Kidney (tissue), 14 donors: Measurements from ENCODE around the gene LBX2. TPM values are rescaled to one million over a fixed set of nuclear protein-coding genes. Genes with fewer than 3 reads are reported as not detected.

Experiments
- DNase-seq, 5 donors: peaks; one replicate each; pipeline ENCODE4 v3.0.0-alpha.2; 2013 to 2020
- FAIRE-seq: peaks from 2 replicates; lab custom pipeline; 2012; peaks lifted over from hg19 to GRCh38; lab: Jason Lieb, UNC
- H3K27ac ChIP-seq, 2 donors: one replicate each; pipeline ENCODE4 v1.7.0; 2013; ENCODE audit warnings: low read depth in 2 of 2, low read length in 2 of 2, inconsistent platforms in 1 of 2
- H3K27me3 ChIP-seq: one replicate; pipeline ENCODE4 v1.7.1; 2013; ENCODE audit warnings: low read length, inconsistent platforms; ENCODE audit not compliant: control insufficient read depth, insufficient read depth
- H3K36me3 ChIP-seq, 3 donors: one replicate each; pipeline versions ENCODE4 v1.7.0 to v1.7.1; 2013; ENCODE audit warnings: low read length in 3 of 3, control low read depth in 1 of 3, inconsistent platforms in 1 of 3; ENCODE audit not compliant: insufficient read depth in 3 of 3, control insufficient read depth in 2 of 3
- H3K4me1 ChIP-seq, 3 donors: one replicate each; pipeline versions ENCODE4 v1.7.0 to v1.7.1; 2013; ENCODE audit warnings: low read length in 3 of 3, inconsistent platforms in 1 of 3, low read depth in 1 of 3; ENCODE audit not compliant: control insufficient read depth in 2 of 3, insufficient read depth in 2 of 3
- H3K4me3 ChIP-seq, 3 donors: one replicate each; pipeline versions ENCODE4 v1.7.0 to v1.8.1; 2013; ENCODE audit warnings: low read length in 3 of 3, control low read depth in 1 of 3, inconsistent platforms in 1 of 3
- H3K9ac ChIP-seq, 3 donors: one replicate each; pipeline versions ENCODE4 v1.7.0 to v1.7.1; 2013; ENCODE audit warnings: low read length in 3 of 3, control low read depth in 1 of 3, inconsistent platforms in 1 of 3
- H3K9me3 ChIP-seq, 3 donors: one replicate each; pipeline versions ENCODE4 v1.7.0 to v1.7.1; 2013; ENCODE audit warnings: low read length in 3 of 3, control low read depth in 1 of 3, inconsistent platforms in 1 of 3; ENCODE audit not compliant: control insufficient read depth in 2 of 3, insufficient read depth in 1 of 3
- CTCF ChIP-seq: IDR thresholded peaks from 3 replicates; pipeline ENCODE4 v1.5.1; 2012; ENCODE audit warnings: mild to moderate bottlenecking, moderate library complexity, borderline replicate concordance; ENCODE audit not compliant: insufficient read depth; ENCODE audit errors: extremely low read depth
- intact Hi-C: fragments of 100-400 bp; cut with DNase I; formaldehyde crosslinking; loops from one replicate; pipeline ENCODE4 v1.11.1; 2022
- polyA plus RNA-seq: library from polyadenylated mRNA; stranded (reverse); fragments of 350-450 nt; fragmentation: Illumina TruSeq; extraction: RNeasy Lipid Tissue Mini Kit (QIAGEN cat#74804); gene quantifications from one replicate; pipeline ENCODE4 v1.2.3, GENCODE V29; 2014; ENCODE audit warnings: low read depth, low replicate concordance; ENCODE audit not compliant: insufficient read depth
- total RNA-seq: library from RNA; stranded (reverse); fragmentation: NEBNext Ultra II Directional; extraction: Animal tissue kit (Norgen Biotek cat#: 25700); gene quantifications from one replicate; pipeline ENCODE4 v1.2.1, GENCODE V29; 2021
- donor health status: control.
- donor health status: control.
- donor health status: control.
- donor health status: control.
- donor health status: control.
- donor health status: DM: yes; HTN: yes; CAD: no.
- donor health status: Normal renal cell carcinoma (clear cell type).

LBX2 gene
- total and polyA plus RNA-seq, 2 donors from 2014 or later: 1.5 to 2.5 TPM

DNA sequence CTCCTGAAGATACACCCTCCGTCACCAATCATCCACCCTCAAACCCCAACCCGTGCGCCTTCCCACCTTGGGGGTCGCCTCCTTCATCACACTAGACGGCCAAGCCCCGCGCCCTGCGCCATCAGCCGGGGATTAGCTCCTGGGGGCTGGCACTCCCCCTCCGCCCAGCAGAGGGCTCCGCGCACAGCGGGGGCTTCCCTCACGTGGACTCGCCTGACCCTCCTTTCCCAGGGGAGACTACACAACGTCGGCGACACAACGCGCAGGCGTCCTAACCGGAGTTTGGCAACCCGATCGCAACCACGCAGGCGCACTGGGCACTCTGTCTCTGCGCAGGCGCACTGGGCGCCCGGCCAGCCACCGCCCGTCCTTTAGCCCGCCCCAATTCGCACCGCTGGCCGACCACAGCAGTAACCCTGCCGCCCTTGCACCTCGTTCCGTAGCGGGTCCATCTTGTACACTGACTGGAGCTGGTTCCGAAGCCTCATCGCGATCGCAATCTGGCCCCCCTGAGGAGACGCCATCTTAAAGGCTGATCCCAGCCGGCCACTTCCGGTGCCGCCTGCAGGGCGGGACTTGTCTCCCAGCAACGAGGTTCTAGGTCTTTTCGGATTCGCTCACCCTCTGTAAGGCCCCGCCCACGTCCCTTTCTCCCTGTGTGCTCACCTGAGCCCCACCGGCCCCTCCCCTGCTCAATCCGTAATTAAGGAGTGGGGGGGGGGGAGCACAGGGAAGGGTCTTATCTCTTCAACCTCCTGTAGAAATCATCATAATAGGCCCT is 7.9 kb upstream of the LBX2 start, which contains the start of gene PCGF1:
PCGF1 (minus strand) TSS at position 551 of the 781 bp plus-strand sequence; CDS start at position 524, 27 bp downstream.
- DNase-seq (peak; percentile 99 to 100 (median 100)), FAIRE-seq (no peak)
- Histone ChIP-seq H3K9me3 (no peaks in the 10 kb centered on the region), H3K27me3 (peaks cover 33% of the 10 kb centered on the region), H3K4me1 (peaks cover 0 to 19% (median 12%) of the 10 kb centered on the region in 3 donors), H3K27ac (peak within 1 kb of the TSS; percentile 100), H3K36me3 (peaks cover 3 to 17% (median 8%) of the 10 kb centered on the region in 3 donors), H3K9ac (peak within 1 kb of the TSS; percentile 90 to 99 (median 97)), H3K4me3 (peak within 1 kb of the TSS; percentile 87 to 98 (median 96))
- TF ChIP-seq CTCF: peak; percentile 24
- intact Hi-C loops: no loop called here

GRCh38 chr2:74505448-74506246 is 6.2 kb upstream of the LBX2 start:
- FAIRE-seq (no peak), DNase-seq (no peak)
- Histone ChIP-seq H3K9me3 (no peaks in the 10 kb centered on the region), H3K4me3 (peak overlapping the region in 1 of 3 donors; percentile 8), H3K36me3 (peaks cover 3 to 17% (median 8%) of the 10 kb centered on the region in 3 donors), H3K27ac (no peak overlapping the region), H3K9ac (no peak overlapping the region), H3K27me3 (peaks cover 20% of the 10 kb centered on the region), H3K4me1 (peaks cover 0 to 19% (median 12%) of the 10 kb centered on the region in 3 donors)
- no peak for TF ChIP-seq CTCF
- intact Hi-C loops: no loop called here

GRCh38 chr2:74504591-74504990 is 5.2 kb upstream of the LBX2 start:
- peaks cover 3 to 17% (median 8%) of the 10 kb centered on the region in 3 donors for H3K36me3 ChIP-seq
- H3K4me1 ChIP-seq: peaks cover 0 to 19% (median 12%) of the 10 kb centered on the region in 3 donors
- no peak overlapping the region for H3K4me3 ChIP-seq
- FAIRE-seq: no peak
- peaks cover 12% of the 10 kb centered on the region for H3K27me3 ChIP-seq
- no peak overlapping the region for H3K9ac ChIP-seq
- intact Hi-C loops: no loop called here
- H3K27ac ChIP-seq: no peak overlapping the region
- DNase-seq: no peak
- H3K9me3 ChIP-seq: no peaks in the 10 kb centered on the region
- TF ChIP-seq CTCF: no peak
